HepG2 (cell line): Measurements from ENCODE around the gene PHLDB1. TPM values are rescaled to one million over a fixed set of nuclear protein-coding genes. Genes with fewer than 3 reads are reported as not detected.

ENCODE experiments used
- AGO2 ChIP-seq: fragments of 200-400 bp; formaldehyde crosslinking; optimal IDR thresholded peaks from 2 replicates; pipeline ENCODE3; 2017; ENCODE audit warnings: mild to moderate bottlenecking, low read depth, low read length, moderate library complexity
- CC2D1A ChIP-seq: sonication (generic); formaldehyde crosslinking; IDR thresholded peaks from 2 replicates; pipeline ENCODE4 v1.8.1; 2023; ENCODE audit warnings: mild to moderate bottlenecking, missing genetic modification reagents
- CREM ChIP-seq, 2 experiments: sonication (generic) in 1 of 2; formaldehyde crosslinking in 1 of 2; IDR thresholded peaks; 2 replicates each; pipeline versions ENCODE4 v1.4.0 to v1.6.1; 2016 to 2020; ENCODE audit warnings: antibody characterized with exemption in 1 of 2, mild to moderate bottlenecking in 1 of 2, missing genetic modification reagents in 1 of 2
- GLI4 ChIP-seq: sonication (generic); formaldehyde crosslinking; IDR thresholded peaks from 2 replicates; pipeline ENCODE4 v1.5.1; 2020; ENCODE audit warnings: missing genetic modification reagents, mild to moderate bottlenecking, moderate library complexity, borderline replicate concordance
- ONECUT2 ChIP-seq: sonication (generic); formaldehyde crosslinking; IDR thresholded peaks from 2 replicates; pipeline ENCODE4 v1.4.0; 2020; ENCODE audit warnings: missing genetic modification reagents
- RFXANK ChIP-seq: IDR thresholded peaks from 2 replicates; pipeline ENCODE4 v1.6.1; 2016
- SOX13 ChIP-seq, 3 experiments: fragments of 450-650 bp in 1 of 3; sonication (generic) in 1 of 3; formaldehyde crosslinking in 1 of 3; IDR thresholded peaks in 2 of 3; conservative IDR thresholded peaks in 1 of 3; 2 replicates each; pipeline versions ENCODE4 v1.5.0 to v1.6.1; 2016 to 2020; ENCODE audit warnings: antibody characterized with exemption in 1 of 3, mild to moderate bottlenecking in 1 of 3, missing compliant biosample characterization in 1 of 3, missing genetic modification reagents in 1 of 3, moderate library complexity in 1 of 3
- SRY ChIP-seq: sonication (generic); formaldehyde crosslinking; IDR thresholded peaks from 2 replicates; pipeline ENCODE4 v1.8.0; 2022; ENCODE audit warnings: mild to moderate bottlenecking, missing genetic modification reagents
- XRCC5 ChIP-seq: fragments of 200-400 bp; formaldehyde crosslinking; optimal IDR thresholded peaks from 2 replicates; pipeline ENCODE3; 2017; ENCODE audit warnings: mild to moderate bottlenecking, low read length
- ZNF660 ChIP-seq: sonication (generic); formaldehyde crosslinking; IDR thresholded peaks from 2 replicates; pipeline ENCODE4 v1.5.1; 2020; ENCODE audit warnings: mild to moderate bottlenecking, low read depth, missing genetic modification reagents, borderline replicate concordance
- polyA plus RNA-seq, 8 experiments: library from polyadenylated mRNA; depleted of rRNA in 3 of 8; stranded (reverse) in 7 of 8; unstranded in 1 of 8; fragments of >200 nt; fragmentation: Illumina TruSeq in 4 of 8; extraction: Trizol in 4 of 8; gene quantifications; 2 replicates each; pipeline versions ENCODE4 v1.2.1 to v1.2.3, GENCODE V29; 2011 to 2016; ENCODE audit warnings: low read depth in 4 of 8, missing spikeins in 1 of 8, mixed read lengths in 1 of 8; ENCODE audit not compliant: insufficient read depth in 1 of 8
- total RNA-seq, 5 experiments: library from RNA; depleted of rRNA; stranded (reverse); fragments of >200 nt; fragmentation: Illumina TruSeq; extraction: Trizol; gene quantifications; 2 replicates each; pipeline ENCODE4 v1.2.3, GENCODE V29; 2016; ENCODE audit warnings: low read depth in 1 of 5
- TF ChIP-seq, protein P1 (sequence below): sonication (generic); formaldehyde crosslinking; IDR thresholded peaks from 2 replicates; pipeline ENCODE4 v1.8.1; 2022; ENCODE audit warnings: mild to moderate bottlenecking, missing genetic modification reagents
- TF ChIP-seq, protein P2 (sequence below): sonication (generic); formaldehyde crosslinking; IDR thresholded peaks from 2 replicates; pipeline ENCODE4 v1.9.0; 2021; ENCODE audit warnings: missing genetic modification reagents, borderline replicate concordance
- TF ChIP-seq, protein P3 (sequence below): sonication (generic); formaldehyde crosslinking; IDR thresholded peaks from 2 replicates; pipeline ENCODE4 v1.4.0; 2020; ENCODE audit warnings: missing genetic modification reagents
- TF ChIP-seq, protein P4 (sequence below): IDR thresholded peaks from 2 replicates; pipeline ENCODE4 v1.6.1; 2016

PHLDB1 gene
- total and polyA plus RNA-seq, 2 of the 13 experiments (the other 11 are each of a cell fraction or from before 2014, with no cell fraction given) = 13.8 to 14.2 TPM

DNA sequence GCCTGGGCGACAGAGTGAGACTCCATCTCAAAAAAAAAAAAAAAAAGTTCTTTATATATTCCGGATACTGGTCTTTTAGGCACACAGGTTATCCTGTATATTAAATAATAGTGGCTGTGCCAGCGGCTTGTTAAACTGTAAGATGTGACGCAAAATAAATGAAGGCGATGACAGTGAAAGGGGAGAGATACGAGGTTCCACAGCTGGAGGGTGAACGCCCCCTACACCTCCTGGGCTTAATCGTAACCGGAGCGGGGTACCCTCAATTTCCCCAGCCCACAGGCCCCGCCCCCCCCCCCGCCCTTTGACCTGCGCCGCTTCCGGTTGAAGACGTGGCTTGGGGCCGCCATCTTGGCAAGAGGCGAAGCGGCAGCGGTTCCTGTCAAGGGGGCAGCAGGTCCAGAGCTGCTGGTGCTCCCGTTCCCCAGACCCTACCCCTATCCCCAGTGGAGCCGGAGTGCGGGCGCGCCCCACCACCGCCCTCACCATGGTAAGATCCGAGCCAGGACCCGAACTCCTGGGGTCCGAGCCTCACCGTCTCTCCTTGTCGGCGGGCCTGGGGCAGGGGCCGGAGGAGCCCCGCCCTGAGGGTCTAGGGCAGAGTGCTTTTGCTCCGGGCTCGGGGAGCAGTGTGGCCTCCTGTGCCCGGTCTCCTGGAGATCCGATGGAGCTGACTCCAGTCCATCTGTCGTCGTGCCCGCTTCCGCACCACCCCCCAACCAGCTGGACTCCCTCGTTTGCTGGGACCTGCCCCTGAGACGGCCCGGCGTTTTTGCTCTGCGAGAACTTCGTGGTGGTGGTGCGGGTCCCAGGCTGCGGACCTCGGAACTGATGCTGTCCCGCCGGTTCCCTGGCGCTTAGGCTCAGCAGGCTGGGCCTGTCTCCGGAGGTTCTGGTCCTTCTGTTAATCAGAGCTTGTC lies 35.1 kb upstream of the PHLDB1 start, which contains the start of gene ARCN1 (continued):
- TF ChIP-seq, protein P1, sequence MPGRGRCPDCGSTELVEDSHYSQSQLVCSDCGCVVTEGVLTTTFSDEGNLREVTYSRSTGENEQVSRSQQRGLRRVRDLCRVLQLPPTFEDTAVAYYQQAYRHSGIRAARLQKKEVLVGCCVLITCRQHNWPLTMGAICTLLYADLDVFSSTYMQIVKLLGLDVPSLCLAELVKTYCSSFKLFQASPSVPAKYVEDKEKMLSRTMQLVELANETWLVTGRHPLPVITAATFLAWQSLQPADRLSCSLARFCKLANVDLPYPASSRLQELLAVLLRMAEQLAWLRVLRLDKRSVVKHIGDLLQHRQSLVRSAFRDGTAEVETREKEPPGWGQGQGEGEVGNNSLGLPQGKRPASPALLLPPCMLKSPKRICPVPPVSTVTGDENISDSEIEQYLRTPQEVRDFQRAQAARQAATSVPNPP = no peak
- no peak for TF ChIP-seq RFXANK (CRISPR knock-in tag)
- peak; percentile 21 for TF ChIP-seq XRCC5
- no peak for TF ChIP-seq SOX13 (IDR thresholded peaks at IDR 0.05)
- no peak for TF ChIP-seq SOX13 (CRISPR knock-in tag; conservative IDR thresholded peaks at IDR 0.05 in 1 of 2, IDR thresholded peaks at IDR 0.05 in 1 of 2)
- no peak for TF ChIP-seq ZNF660
- TF ChIP-seq SRY (CRISPR knock-in tag) = peak; percentile 71; the same call in 1 of the 2 replicates
- TF ChIP-seq GLI4 = 0 out of 2 replicates have a peak, but pooled peaks have one; percentile 79
- TF ChIP-seq, protein P2, sequence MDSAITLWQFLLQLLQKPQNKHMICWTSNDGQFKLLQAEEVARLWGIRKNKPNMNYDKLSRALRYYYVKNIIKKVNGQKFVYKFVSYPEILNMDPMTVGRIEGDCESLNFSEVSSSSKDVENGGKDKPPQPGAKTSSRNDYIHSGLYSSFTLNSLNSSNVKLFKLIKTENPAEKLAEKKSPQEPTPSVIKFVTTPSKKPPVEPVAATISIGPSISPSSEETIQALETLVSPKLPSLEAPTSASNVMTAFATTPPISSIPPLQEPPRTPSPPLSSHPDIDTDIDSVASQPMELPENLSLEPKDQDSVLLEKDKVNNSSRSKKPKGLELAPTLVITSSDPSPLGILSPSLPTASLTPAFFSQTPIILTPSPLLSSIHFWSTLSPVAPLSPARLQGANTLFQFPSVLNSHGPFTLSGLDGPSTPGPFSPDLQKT = no peak
- TF ChIP-seq AGO2 = peak; percentile 93
- TF ChIP-seq CC2D1A (CRISPR knock-in tag) = no peak
- no peak for TF ChIP-seq ONECUT2
- TF ChIP-seq, protein P3, sequence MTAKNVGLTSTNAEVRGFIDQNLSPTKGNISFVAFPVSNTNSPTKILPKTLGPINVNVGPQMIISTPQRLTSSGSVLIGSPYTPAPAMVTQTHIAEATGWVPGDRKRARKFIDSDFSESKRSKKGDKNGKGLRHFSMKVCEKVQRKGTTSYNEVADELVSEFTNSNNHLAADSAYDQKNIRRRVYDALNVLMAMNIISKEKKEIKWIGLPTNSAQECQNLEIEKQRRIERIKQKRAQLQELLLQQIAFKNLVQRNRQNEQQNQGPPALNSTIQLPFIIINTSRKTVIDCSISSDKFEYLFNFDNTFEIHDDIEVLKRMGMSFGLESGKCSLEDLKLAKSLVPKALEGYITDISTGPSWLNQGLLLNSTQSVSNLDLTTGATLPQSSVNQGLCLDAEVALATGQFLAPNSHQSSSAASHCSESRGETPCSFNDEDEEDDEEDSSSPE (CRISPR knock-in tag) = no peak
- TF ChIP-seq, protein P4, sequence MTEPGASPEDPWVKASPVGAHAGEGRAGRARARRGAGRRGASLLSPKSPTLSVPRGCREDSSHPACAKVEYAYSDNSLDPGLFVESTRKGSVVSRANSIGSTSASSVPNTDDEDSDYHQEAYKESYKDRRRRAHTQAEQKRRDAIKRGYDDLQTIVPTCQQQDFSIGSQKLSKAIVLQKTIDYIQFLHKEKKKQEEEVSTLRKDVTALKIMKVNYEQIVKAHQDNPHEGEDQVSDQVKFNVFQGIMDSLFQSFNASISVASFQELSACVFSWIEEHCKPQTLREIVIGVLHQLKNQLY = no peak
- TF ChIP-seq CREM (IDR thresholded peaks at IDR 0.05) = peak; percentile 33; the same call in 1 of the 2 replicates
- no peak for TF ChIP-seq CREM (CRISPR knock-in tag; IDR thresholded peaks at IDR 0.05)
